Fibroblast of pulmonary artery (primary cell): ENCODE measurements around the gene SGCD.

Source experiments
- DNase-seq: peaks from one replicate; pipeline ENCODE4 v3.0.0-alpha.2; 2010; ENCODE audit warnings: low read depth
- H3K4me3 ChIP-seq: replicated peaks from 2 replicates; pipeline ENCODE4 v1.5.1; 2011; ENCODE audit warnings: low read depth, mild to moderate bottlenecking, control low read depth, low read length, moderate library complexity
- TF ChIP-seq, protein P1 (sequence below): IDR thresholded peaks from 2 replicates; pipeline ENCODE4 v1.5.1; 2011; ENCODE audit warnings: mild to moderate bottlenecking, control low read depth, low read length, inconsistent platforms; ENCODE audit errors: missing control alignments

SGCD gene

DNA sequence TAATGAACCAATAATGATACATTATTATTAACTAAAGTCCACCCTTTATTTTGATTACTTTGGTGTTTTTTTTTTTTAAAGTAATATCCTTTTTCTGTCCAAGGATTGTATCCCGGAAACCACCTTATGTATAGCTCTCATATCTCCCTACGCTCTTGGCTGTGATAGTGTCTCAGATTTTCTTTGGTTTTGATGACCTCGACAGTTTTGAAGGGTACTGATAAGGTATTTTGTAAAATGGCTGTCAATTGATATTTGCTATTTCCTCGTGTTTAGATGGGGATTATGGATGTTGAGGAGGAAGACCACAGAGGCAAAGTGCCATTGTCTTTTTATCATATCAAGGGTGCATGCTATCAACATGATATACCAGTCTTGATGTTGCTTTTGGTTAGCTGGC, 259.0 kb downstream of the SGCD start:
- H3K4me3 ChIP-seq: no peak overlapping the region
- TF ChIP-seq, protein P1, sequence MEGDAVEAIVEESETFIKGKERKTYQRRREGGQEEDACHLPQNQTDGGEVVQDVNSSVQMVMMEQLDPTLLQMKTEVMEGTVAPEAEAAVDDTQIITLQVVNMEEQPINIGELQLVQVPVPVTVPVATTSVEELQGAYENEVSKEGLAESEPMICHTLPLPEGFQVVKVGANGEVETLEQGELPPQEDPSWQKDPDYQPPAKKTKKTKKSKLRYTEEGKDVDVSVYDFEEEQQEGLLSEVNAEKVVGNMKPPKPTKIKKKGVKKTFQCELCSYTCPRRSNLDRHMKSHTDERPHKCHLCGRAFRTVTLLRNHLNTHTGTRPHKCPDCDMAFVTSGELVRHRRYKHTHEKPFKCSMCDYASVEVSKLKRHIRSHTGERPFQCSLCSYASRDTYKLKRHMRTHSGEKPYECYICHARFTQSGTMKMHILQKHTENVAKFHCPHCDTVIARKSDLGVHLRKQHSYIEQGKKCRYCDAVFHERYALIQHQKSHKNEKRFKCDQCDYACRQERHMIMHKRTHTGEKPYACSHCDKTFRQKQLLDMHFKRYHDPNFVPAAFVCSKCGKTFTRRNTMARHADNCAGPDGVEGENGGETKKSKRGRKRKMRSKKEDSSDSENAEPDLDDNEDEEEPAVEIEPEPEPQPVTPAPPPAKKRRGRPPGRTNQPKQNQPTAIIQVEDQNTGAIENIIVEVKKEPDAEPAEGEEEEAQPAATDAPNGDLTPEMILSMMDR: no peak
- no peak for DNase-seq

DNA sequence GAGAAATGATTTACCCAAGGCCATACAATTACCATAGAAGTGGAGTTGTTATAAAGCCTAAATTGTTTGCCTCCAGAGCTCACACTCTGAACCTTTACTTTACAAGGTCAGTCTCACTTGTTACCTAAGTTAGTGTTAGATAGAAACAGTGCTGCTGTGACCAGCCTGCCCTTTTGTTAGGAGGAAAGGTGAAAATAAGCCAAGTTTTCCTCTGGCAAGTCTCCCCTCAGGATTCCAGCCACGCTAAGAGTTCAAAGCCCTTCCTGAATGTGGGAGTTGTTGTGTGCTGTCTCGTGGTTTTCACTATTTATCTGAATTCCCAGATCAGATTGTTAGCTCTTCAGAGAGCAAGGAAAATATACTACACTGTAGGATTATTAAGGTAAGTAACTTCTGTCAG, 260.0 kb downstream of the SGCD start:
- TF ChIP-seq, protein P1: no peak
- DNase-seq: no peak
- H3K4me3 ChIP-seq: no peak overlapping the region

- H3K4me3 ChIP-seq: no peak overlapping the region
- TF ChIP-seq, protein P1: no peak
- no peak for DNase-seq
Observed at GRCh38 chr5:156588306-156588705, 261.3 kb downstream of the SGCD start.

DNA sequence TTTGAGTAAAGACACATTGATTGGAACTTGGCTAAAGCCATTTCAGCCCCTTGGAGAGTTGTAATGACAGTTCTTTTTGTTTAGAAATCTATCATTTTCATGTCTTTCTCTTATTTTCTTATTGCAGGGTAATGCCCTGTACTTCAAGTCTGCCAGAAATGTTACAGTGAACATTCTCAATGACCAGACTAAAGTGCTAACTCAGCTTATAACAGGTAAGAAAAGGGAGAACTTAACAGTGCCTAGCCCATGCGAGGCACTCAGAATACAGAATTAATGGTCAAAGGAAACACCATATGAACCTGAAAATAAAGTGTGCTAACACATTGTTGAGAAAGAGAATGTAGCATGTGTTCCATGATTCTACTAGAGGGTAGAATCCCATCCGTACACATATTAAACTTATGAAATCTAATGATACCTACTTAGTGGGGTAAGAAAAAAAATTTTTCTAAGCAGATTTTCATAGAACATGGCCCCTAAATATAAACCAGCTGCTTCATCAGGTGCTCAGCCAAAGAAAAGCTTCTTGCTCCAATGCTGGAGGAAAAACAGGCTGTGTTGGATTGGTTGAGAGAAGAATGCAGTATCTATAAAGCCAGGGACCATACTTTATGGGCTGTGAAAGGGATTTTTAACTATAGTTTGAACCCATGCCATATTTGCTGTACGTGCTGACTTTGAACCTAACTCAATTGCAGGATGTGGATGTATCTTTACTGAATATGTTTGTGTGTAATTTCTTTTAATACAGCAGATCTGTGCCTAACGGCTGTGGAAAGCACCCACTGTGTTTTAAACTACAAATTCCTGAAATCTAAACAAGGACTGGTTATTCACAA, 262.4 kb downstream of the SGCD start:
- TF ChIP-seq, protein P1: no peak
- no peak overlapping the region for H3K4me3 ChIP-seq
- no peak for DNase-seq

GRCh38 chr5:156589946-156590216, 262.9 kb downstream of the SGCD start:
- no peak overlapping the region for H3K4me3 ChIP-seq
- DNase-seq: no peak
- TF ChIP-seq, protein P1: no peak

DNA sequence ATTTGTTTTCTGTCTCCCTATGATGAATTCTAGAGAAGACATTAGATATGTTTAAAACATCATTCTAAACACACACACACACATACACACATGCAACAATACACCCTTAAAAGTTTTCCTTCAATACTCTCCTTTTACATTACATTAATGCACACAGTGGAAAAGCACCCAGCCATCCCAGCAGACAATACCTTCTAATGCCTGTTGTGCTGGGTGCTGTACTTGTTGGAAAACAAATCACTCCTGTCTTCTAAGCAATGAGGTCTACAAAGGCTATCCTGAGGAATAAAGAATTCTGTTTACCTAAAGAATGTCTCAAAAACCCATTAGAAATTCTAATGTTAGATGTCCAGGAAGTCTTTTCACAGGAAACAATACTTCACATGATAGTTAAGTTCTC, 264.0 kb downstream of the SGCD start:
- DNase-seq: no peak
- TF ChIP-seq, protein P1: no peak
- no peak overlapping the region for H3K4me3 ChIP-seq

DNA sequence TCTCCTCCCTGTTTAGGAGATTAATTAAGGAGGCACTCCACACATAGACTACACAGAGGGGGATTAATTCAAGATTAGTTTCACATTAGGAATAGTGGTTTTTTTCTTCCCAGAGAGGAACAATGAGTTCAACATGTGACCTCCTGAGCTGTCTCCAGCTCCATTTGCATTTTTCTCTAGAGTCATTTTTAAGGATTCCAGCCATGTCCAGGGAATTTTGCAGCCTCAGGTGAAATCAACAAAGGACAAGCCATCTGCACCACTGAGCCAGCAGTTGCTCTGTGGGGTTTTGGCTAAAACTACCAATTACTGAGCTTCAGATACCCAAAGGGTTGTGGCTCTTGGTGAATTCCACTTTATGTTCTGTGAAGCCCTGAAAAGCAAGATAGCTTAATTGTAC, 264.7 kb downstream of the SGCD start:
- no peak overlapping the region for H3K4me3 ChIP-seq
- TF ChIP-seq, protein P1: no peak
- DNase-seq: no peak
